Measurements from ENCODE around the gene IL17C.

GRCh38 chr16:88616320-88616719 is 22.1 kb upstream of the IL17C start:
- TF ChIP-seq MAX (IDR thresholded peaks at IDR 0.05; ENCODE audit: insufficient read depth, insufficient read length) (no peak), EZH2 (IDR thresholded peaks at IDR 0.05; ENCODE audit: borderline replicate concordance, low read depth, low read length, severe bottlenecking) (no peak), POLR2A (IDR thresholded peaks at IDR 0.05; ENCODE audit: low read depth, low read length) (no peak)

All from endothelial cell of umbilical vein (primary cell).